ENCODE measurements around the gene SLC12A2.

SLC12A2 gene

DNA sequence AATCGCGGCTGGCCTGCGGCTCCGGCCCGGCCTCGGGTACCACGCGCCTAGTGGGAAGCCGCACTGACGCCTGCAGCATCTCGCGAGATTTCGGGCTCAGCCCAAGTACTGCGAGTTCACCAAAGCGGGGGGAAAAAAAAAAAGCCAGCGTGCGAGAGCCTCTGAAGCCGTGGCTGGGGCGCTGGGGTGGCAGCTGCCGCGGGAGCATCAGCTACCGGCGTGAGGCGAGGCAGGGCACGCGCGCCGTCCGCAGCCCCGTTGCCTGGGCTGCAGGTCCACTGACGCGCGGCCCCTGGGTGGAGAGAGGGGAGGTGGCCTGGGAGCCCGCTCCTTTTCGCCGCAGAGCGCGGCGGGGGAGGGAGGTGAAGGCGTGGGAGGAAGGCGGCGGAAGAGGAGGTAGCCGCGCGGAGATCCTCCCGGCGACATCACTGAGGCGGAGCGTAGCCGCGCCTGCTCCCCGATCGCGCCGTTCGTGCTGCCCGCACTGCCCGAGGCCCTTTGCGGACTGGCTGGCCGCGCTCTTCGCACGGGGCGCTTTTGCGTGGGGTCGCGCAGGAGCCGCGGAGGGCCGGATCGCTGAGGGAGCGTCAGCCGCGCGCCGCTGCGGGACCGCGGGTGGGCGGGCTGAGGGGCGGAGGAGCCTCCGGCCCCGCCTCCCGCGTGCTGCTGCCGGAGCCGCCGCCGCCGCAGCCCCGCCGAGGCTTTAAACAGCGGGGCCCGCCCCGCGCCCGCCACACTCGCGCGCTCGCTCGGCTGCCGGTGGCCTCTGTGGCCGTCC lies at the start of gene SLC12A2:
TSS of gene SLC12A2 (plus strand) at position 734 of the 778 bp plus-strand sequence. CDS start 189 bp downstream, outside the sequence.
- DNase-seq: peak; percentile 96

GRCh38 chr5:128035689-128036088 lies 47.9 kb upstream of the SLC12A2 start:
- DNase-seq: no peak

DNA sequence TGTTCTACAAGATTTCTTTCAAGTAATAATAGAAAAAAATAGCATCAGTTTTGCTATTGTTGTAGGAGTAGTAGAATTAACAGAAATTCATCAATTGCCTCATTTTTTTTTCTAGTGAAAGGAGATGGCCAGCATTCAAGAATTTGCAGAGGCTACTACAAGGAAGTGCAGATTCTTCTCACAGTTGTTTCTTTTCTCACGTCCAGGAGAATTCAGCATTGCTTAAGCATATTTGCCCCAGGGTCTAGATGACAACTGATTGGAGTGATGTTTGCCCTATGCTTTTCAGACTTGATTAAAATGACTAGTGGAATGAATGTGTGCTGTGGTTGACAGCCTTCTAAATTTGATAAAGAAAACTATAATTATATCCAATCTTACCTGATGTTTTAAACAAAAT lies 46.6 kb upstream of the SLC12A2 start:
- DNase-seq: no peak

DNA sequence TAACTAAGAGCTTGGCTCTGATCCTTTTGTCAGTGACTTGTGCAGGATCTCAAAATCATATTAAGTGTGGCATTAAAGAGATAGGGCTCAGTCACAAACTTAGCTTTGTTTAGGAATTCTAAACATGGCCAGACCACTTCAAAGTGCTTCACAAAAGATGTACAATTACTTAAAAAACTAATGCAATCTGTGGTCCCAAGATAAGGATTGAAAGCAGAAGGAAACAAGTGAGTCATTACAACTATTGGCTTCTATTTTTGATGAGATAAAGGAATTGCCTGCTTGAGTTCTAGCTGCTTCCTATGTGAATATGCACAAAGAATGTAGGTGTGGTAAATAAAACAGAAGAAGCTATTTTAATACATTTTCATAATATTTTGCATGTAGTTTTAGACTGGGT lies 44.9 kb upstream of the SLC12A2 start:
- DNase-seq: no peak

DNA sequence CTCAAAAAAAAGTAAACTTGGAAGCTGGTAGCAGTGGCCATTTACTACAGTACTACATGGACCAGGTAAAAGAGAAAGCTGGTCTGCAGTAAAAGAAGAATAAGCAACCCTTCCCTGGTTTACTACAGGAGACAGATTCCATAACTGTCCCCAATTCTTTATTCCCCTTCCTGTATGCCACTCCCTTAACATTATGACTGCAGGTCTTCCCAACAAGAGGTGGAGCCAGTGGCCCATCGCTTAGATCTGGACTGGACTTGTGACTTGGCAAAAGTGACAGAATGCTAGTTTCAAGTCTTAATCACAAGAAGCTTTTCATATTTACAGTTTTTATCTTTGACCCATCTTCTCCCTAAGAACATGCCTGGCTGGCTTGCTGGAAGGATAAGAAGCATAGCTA lies 42.6 kb upstream of the SLC12A2 start:
- no peak for DNase-seq

GRCh38 chr5:128052780-128053179 lies 30.8 kb upstream of the SLC12A2 start:
- DNase-seq: no peak

- no peak for DNase-seq
These were observed 30.1 kb upstream of the SLC12A2 start for GRCh38 chr5:128053291-128053954.

- no peak for DNase-seq
These were observed 22.8 kb upstream of the SLC12A2 start for GRCh38 chr5:128060644-128061385.

DNA sequence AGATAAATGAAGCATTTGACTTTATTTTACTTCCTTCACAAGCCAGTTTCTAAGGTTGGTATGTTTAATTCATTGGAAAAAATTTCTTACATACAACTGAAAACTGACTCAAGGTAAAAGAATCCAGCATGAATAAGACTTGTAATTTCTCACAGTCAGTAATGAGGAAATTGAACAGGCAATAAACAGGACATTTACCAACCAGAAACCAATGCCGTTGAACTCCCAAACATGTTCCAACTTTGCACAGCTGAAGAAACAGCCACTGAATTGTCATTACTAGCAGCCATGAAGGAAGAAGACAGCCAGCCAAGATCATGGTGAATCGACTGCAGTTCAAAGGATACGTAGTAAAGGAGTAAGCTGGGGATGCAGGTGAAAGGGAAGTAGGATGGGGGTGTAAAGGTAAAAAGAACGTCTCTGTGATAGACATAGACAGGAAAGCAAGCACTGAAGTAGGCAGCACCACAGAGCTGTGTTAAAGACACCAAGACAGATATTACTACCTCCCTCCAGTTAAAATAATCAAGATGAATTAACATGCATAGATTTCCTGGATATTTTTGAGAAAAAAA lies 21.3 kb upstream of the SLC12A2 start:
- no peak for DNase-seq

DNA sequence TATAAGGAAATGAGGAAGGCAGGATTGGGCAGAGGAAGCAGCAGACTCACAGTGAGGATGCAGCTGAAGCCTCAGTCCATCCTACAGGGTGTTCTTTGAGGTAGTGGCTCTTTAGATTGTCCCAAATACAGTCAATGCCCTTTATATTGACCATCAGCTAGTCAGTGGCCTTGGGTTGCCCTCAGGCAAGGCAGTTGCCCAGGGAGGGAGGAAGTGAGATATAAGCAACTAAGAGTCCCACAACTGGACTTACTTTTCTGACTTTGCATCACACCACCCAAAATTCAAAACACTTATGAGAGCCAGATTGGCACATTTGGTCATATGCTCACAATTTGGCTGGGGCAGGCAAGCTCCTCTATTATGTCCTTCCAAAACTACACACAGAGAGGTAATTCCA lies 9.4 kb upstream of the SLC12A2 start:
- no peak for DNase-seq

- DNase-seq: no peak
These were observed 8.6 kb upstream of the SLC12A2 start for GRCh38 chr5:128074953-128075352.

DNA sequence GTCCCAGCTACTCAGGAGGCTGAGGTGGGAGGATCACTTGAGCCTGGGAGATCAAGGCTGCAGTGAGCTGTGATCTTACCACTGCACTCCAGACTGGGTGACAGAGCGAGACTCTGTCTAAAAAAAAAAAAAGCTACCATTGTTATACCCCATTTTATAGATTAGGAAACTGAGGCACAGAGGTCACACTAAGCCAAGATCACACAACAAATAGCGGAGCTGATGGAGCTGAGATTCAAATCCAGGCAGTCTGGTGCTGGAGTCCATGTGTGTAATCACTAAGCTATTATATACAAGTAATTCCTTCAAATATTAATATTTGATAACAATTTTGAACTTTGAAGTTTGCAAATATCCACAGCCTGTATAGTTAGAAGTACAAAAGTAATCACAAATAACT lies 6.0 kb upstream of the SLC12A2 start:
- no peak for DNase-seq

GRCh38 chr5:128081111-128081851 lies 2.3 kb upstream of the SLC12A2 start:
- DNase-seq: no peak

- DNase-seq: no peak
These were observed 974 bp upstream of the SLC12A2 start for GRCh38 chr5:128082551-128083032.

GRCh38 chr5:128083811-128084227 lies 253 bp downstream of the SLC12A2 start:
- DNase-seq: no peak

- DNase-seq: peak; percentile 79
These were observed 932 bp downstream of the SLC12A2 start for GRCh38 chr5:128084228-128085167.

- DNase-seq: no peak
These were observed 1.8 kb downstream of the SLC12A2 start for GRCh38 chr5:128085413-128085812.

DNA sequence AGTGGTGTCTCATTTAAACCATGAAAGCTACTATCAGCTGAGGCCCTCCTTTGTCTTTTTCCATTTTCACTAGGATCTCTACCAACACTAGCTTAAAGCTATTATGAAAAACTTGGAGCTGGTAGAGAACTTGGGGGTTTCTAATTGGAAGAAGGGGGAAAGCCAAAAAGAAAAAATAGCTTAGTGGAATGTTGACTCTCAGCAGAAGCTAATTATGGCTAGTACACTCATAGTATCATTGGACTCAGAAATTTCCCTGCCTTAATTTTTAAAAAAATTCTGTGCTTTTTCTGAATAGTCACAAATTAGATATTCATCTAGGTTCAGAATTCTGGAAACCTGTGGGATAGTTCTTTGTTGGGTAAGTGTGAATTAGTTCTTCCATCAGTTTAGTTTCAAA lies 8.0 kb downstream of the SLC12A2 start:
- no peak for DNase-seq

DNA sequence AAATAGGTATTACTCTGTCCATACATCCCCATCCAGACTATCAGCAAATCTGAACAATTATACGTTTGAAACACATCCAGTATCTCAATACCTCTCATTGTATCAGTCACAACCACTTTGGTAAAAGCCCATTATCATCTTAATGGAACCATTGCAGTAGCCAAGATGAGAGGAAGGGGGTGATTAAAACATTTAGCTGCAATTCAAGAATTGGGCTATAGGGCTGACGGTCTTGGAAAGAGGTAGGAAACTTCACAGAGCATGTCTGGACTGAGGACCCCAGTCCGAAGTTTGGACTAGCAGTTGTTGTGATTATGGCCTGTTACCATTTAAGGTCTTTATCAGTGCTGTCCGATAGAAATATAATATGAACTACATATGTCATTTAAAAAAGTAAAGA lies 8.6 kb downstream of the SLC12A2 start:
- no peak for DNase-seq

DNA sequence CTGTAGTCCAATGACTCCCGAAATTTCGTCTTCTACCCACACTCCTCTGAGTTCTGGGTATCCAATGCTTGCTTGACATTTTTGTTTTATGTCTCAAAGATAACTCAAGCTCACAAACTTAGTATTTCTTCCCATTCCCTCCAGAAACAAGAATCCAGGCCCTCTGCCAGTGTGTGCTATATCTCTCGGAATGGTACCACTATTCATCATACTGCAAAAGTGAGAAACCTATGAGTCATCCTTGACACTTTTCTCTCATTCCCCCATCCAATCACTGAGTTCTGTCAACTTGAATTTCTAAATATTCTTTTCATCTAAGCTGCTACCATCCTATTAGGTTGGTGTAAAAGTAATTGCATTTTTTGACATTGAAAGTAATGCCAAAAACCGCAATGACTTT lies 9.8 kb downstream of the SLC12A2 start:
- DNase-seq: no peak

GRCh38 chr5:128097224-128097623 lies 13.7 kb downstream of the SLC12A2 start:
- no peak for DNase-seq

Data from activated CD8-positive, alpha-beta memory T cell treated with anti-CD3 and anti-CD28 coated beads for 24 hours (primary cell).